SHP77 (cell line): ENCODE results near the gene NT5C3A.
A peak's percentile ranks its signal among the peaks of the same experiment; 100 is the strongest.

Experiments used
- DNase-seq, 2 experiments: peaks; one replicate each; lab custom pipeline; 2025; lab: John Stamatoyannopoulos, UW

NT5C3A gene

DNA sequence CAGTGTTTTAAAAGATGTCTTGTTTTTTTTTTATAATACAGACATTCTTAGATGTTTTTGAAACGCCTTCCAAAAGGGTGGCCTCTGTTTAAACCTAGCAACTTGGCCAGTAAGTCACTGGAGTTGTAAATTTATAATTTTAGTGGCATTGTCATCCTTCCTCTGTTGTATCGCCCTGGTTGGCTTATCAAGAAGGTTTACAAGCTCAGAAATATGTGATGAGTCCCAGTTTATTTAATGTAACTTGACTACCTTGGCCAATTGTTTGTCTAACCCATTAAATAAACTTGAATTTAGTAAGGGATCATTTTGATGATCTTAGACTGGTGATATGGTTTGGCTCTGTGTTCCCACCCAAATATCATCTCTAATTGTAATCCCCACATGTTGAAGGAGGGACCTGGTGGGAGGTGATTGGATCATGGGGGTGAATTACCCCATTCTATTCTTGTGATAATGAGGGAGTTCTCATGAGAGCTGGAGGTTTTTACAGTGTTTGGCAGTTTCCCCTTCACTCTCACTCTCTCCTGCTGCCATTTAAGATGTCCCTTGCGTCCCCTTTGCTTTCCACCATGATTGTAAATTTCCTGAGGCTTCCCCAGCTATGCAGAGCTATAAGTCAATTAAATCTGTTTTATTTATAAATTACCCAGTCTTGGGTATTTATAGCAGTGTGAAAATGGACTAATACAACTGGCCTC lies 13.4 kb upstream of the NT5C3A start:
- no peak for DNase-seq

DNA sequence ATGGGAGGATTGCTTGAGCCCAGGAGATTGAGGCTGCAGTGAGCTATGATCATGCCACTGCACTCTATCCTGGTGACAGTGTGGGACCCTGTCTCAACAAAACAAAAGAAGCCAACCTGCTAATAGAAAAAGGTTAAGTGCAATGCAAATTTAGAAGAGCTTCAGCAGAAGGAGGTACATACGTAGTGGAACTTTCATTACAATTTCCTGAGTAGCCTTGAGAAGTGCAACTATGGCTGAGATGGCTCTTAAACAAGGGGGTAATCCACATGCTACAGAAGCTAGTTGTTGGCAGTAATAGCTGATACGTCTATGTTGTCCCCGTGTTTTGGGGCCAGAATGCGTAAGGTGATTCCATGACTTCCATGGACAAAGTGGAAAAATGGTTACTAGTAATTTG lies 10.7 kb upstream of the NT5C3A start:
- DNase-seq = no peak

DNA sequence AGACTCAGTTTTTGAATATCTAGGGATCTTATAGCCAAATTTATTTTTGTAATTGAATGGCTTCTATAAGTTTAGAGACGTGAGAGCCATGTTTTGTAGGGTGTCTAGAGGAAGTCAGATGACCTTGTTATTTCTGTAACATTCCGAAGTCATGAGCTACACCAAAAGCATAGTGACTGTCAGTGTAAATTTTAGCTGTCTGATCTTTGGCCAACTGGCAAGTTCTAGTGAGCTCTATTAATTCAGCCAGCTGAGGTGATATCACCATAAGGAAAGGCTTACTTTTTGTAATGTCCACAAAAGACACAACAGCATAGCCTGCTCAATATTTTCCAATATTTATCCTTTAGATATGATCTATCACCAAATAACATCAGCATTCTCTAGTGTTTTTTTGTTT lies 9.9 kb upstream of the NT5C3A start:
- DNase-seq = no peak

DNA sequence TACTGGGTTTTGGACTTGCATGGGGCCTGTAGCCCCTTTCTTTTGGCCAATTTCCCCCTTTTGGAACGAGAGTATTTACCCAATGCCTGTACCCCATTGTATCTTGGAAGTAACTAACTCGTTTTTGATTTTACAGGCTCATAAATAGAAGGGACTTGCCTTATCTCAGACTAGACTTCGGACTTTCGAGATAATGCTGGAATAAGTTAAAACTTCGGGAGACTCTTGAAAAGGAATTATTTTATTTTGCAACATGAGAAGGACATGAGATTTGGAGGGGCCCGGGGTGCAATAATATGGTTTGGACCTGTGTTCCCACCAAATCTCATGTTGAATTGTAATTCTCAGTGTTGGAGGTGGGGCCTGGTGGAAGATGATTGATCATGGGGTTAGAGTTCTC lies 8.3 kb upstream of the NT5C3A start:
- no peak for DNase-seq

DNA sequence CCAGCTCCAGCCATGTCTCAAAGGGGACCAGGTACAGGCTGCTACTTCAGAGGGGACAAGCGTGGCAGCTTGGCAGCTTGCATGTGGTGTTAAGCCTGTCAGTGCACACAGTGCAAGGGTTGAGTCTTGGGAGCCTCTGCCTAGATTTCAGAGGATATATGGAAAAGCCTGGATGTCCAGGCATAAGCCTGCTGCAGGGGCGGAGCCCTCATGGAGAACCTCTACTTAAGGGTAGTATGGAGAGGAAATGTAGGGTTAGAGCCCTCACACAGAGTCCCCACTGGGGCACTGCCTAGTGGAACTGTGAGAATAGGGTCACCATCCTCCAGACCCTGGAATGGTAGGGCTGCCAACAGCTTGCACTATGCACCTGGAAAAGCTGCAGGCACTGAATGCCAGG lies 7.7 kb upstream of the NT5C3A start:
- no peak for DNase-seq

DNA sequence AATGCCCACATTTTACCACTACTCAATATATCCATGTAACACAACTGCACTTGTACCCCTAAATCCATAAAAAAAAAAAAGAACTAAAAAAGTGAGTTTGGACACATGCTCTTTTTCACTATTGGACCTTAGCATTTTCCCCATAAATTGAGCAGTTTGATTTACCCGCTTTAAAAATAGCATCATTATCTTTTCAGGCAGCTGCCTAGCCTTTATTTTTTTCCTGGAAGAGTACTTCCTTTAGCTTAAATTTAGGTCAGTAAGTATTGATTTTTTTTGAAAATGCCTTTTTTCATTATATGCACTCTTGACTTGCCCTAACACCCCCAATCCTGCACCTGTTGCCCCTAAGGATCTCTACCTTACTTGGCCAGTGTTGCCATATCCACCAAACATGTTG lies 5.3 kb upstream of the NT5C3A start:
- DNase-seq = no peak

DNA sequence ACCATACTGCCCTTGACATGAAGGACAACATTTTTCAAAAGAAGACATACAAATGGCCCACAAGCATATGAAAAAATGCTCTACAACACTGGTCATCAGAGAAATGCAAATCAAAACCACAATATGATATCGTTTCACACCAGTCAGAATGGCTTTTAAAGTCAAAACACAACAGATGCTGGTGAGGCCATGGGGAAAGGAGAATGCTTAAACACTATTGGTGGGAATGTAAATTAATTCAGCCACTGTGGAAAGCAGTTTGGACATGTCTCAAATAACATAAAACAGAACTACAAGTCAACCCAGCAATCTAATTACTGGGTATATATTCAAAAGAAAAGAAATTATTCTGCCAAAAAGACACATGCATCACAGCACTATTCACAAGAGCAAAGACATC lies 4.2 kb upstream of the NT5C3A start:
- DNase-seq = no peak

DNA sequence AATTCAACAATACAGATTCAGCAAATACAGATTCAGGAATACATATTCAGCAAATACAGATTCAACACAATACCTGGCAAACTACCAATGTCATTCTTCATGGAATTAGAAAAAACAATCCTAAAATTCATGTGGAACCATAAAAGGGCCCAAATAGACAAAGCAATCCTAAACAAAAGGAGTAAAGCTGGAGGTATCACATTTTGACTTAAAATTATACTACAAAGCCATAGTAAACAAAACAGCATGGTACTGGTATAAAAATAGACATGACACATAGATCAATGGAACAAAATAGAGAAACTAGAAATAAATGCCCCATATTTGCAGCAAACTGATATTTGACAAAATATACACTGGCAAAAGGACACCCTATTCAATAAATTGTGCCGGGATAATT lies 3.4 kb upstream of the NT5C3A start:
- DNase-seq = no peak

DNA sequence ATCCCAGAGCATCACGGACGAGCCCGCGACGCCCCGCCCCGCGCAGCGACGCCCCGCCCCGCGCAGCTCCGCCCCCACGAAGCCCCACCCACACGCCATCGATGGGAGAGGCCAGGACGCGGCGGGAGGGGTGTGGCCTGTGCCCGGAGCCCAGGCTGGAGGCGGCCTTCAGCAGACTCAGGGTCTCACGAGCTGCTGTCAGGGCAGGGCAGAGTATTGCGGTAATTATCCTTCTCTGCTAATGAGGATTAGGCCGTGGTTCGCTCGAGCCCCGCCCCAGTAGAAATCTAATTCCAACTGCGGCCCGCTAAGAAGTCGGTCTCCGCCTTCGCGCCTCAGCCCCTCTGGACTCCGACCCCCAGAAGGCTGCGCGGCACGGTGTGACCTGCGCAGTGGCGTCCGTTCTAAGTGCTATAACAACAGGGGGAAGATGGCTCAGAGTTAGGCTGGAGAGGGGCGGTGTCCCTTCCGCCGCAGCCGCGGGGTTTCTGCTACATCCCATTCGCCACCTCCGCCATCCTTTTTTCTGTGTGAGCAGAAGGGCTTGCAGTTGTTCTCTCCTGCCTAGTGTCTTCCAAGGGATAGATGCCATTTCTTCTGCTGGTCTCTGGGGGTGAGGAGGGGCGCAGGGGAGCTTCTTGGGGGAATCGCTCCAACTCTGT lies 337 bp upstream of the NT5C3A start:
- peak; percentile 96 to 98 for DNase-seq

DNA sequence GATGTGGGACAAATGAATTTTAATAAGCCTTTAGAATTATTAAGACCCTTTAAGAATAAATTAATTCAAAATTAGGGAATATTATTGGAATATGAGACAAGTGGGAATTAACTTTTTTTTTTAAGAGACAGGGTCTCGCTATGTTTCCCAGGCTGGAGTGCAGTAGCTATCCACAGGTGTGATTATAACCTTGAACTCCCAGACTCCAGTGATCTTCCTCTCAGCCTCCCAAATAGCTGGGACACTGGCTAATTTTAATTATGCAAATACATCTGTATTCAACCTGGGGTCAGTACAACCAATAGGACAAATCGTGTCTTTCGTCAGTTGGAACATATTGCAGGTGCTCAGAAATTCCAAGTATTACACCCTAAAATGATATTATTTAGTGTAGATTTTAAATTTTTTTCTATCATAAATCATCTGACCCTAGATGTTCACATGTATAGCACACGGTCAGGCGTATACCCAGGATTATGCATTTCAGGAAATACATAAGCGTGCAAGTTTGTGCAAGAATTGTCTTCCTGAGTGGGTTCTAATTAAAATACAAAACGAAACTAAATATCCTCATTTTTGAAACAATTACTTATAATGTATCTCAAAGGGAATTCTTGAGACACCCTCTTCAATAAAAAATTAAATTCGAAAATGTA lies 1.2 kb downstream of the NT5C3A start:
- no peak for DNase-seq

DNA sequence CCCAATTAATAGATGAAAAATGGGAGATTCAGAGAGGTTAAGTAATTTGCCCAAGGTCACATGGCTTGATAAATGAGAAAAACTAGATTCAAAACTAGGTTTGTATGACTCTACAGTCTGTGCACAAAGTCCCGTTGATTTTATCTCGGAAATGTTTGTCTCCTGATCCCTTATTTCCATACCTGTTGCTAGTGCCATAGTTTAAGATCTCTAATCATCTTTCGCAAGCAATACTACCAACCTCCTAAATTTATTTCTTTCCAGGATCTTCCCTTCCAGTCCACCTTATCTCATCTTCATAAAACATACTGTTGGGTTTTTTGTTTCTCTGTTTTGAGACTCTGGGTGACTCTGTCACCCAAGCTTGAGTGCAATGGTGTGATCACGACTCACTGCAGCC lies 2.9 kb downstream of the NT5C3A start:
- no peak for DNase-seq

DNA sequence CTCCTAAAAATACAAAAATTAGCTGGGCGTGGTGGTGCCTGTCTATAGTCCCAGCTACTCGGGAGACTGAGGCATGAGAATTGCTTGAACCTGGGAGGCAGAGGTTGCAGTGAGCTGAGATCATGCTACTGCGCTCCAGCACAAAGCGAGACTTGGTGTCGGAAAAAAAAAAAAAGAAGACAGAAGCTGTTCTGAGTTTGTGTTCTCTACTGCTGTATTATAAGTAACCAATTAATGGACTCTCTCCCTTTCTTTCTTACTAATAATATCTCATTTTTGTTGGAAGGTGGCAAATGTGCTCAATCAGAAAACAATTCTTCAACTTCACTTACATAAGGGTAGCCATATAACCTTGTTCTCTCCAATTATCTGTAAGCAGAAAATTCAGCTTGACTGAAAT lies 7.4 kb downstream of the NT5C3A start:
- no peak for DNase-seq

DNA sequence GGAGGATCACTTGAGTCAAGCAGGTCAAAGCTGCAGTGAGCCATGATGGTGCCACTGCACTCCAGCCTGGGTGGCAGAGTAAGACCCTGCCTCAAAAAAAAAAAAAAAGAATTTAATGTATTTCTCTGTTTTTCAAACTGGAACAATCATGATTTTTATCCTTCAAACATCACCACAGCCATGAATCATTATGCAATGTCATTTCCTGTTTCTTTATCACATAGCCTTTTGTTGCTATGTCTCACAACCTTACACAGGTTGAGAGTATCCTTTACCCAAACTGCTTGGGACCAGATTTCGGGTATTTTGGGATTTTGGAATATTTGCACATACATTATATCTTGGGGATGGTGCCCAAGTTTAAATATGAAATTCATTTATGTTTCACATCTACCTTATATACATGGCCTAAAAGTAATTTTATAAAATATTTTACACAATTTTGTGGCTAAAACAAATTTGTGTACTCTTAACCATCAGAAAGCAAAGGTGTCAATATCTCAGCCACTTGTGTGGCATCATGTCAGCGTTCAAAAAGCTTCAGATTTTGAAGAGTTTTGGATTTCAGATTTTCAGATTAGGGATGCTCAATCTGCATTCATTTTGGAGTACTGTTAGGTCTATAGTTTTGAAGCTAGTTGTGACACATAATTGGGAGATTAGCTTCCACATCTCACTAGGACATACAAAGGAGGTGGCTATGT lies 8.2 kb downstream of the NT5C3A start:
- no peak for DNase-seq

DNA sequence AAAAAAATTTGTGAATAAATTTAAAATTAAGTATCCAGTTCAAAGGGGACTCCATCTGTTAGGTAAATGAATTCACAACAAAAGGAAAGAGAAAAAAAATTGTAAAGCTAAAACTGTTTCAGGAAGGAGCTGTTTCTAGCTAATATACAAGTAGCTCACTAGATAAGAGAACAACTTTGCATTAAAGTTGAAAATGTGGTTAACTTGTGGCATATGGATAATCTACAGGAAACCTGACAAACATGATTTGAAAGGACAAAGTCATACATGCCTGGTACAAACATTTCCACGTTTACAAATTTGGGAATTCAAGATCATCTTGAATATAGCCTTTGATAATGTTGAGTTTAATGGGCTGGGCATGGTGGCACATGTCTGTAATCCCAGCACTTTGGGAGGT lies 8.9 kb downstream of the NT5C3A start:
- no peak for DNase-seq

DNA sequence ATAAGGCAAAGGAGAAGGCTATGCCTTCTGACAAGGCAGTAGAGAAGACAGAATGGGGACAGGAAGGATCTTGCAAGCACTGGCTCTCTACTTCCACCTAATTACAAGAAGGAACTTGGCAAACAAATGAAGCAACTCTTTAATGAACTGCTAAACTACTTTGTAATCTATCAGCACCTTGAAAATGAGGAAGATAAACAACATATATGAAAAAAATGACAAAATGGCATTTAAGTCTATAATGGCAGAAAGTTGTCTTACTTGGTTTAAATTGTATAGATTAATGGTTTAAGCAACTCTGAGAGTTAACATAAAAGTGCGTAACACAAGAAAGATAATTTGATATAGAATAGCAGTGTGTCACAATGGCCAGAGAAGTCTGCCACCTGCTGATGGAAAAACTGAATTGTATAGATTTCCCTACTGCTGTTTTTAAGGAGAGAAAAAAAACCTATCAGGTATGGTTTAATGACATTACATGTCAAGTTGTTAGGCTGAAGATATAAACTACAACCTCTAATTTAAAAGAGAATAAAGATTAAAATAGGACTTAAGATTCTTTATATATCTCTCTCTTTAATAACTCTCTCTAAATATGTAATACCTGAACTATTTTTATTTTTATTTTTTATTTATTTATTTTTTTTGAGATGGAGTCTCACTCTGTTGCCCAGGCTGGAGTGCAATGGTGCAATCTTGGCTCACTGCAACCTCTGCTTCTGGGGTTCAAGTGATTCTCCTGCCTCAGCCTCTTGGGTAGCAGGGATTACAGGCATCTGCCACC lies 11.8 kb downstream of the NT5C3A start:
- peak; percentile 9 to 44 for DNase-seq

DNA sequence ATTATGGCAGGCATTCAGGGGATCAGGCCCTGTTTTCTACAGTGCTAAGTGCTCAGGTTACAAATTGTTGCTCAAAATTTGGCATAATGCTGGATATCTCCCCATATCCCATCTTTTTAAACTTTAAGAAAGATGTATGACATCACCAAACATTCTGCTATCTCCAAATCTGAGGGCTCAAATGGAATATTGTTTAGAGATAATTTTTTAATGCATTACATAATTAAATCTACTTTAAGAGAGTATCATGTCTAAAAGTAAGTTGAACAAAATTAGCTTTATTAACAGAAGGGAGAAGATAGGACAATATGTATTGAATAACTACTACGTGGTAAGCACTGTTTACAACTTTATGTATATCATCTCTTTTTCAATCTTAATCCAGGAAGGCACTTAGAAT lies 13.9 kb downstream of the NT5C3A start:
- no peak for DNase-seq

DNA sequence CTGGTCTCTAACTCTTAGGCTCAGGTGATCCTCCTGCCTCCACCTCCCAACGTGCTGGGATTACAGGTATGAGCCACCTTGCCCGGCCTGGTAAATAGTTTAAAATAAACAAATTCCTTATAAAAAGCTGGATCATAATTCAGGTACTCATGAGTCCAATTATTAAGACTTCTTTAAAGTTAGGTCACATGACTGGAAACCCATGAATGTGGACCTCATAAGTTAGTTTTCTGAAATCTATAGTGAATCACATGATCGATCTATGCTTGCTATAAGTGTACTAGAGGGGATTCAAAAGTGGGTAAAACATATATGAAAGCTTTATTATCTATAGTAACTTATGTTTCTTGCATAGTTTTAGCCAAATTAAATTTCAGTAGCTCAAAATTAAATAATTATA lies 14.3 kb downstream of the NT5C3A start:
- no peak for DNase-seq

DNA sequence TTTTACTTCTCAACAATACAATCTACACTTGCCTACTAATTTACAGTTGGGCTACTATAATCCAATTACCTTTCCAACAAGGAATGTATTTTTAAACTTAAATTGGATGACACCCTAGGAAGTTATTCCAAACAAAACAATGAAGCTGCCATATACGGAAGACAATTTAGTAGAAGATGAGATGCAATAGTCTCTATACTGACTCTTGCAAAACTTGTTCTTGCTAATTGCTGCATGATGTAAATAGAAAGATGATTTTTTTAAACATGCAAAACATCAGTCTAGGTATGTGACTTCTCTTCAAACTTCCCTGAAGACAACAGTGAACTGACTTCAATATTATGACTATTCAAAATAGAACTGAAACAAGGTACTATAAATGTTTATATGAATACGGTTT lies 17.6 kb downstream of the NT5C3A start:
- no peak for DNase-seq

DNA sequence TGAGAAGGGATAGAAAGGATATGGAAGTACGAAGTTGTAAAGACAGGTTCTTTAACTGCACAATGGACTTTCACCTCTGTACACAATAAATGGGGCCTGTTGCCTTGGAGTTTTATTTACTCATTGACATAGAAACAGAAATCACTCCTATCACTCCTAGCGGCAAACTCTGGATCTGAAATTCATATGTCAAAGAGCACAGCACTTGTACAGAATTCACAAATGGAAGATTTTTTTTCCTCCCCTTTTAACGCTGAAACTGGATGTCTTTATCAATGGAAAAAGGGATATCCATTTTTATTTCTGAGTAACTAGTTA lies 18.2 kb downstream of the NT5C3A start:
- no peak for DNase-seq

DNA sequence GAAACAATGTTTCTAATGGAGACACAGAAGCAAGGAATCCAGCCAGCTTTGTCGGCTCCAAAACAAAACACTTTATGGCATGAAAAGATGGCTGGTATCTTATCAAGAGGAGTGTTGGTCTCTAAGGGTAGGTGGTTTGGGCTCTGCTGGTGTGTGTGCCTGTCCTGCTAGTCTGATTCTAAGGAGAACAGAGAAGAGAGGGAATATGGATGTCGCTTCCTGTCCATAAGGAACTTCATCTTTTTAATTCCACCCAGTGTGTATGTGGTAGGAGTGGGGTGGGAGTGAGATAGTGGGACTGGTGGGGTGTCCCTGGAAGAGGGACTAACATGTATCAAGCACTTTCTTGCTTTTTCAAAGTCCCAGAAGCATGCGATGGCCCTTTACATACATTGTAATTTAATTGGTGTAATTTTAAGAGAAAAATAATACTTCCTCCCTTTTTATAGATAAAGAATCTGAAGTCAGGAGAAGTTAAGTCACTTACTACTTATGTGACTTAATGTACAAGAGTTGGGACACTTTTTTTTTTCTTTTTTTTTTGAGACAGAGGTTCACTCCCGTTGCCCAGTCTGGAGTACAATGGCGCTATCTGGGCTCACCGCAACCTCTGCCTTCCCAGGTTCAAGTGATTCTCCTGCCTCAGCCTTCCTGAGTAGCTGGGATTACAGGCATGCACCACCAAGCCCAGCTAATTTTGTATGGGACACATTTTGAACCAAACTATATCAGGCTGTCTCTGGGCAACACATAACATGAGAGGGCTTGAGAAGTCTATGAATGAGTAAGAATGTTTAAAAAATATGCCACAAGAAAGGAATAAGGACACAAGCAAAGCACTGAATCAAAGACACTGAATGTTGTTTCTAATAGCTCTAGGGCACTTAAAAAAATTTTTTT lies 18.8 kb downstream of the NT5C3A start:
- no peak for DNase-seq
